OCI-LY7 (cell line): Measurements from ENCODE around the gene SPRR5.

Experiments
- EZH2phosphoT487 ChIP-seq: fragments of 200-600 bp; sonication (generic); IDR thresholded peaks from 2 replicates; pipeline ENCODE4 v1.6.1; 2018; ENCODE audit warnings: low read depth, borderline replicate concordance, mild to moderate bottlenecking, mixed run types, antibody characterized with exemption, low read length, moderate library complexity, mixed read lengths
- TF ChIP-seq, protein P1 (sequence below): fragments of 200-600 bp; sonication (generic); conservative IDR thresholded peaks from 2 replicates; pipeline ENCODE4 v1.5.1; 2014; ENCODE audit warnings: mild to moderate bottlenecking, antibody characterized with exemption, low read length, moderate library complexity, mixed read lengths

DNA sequence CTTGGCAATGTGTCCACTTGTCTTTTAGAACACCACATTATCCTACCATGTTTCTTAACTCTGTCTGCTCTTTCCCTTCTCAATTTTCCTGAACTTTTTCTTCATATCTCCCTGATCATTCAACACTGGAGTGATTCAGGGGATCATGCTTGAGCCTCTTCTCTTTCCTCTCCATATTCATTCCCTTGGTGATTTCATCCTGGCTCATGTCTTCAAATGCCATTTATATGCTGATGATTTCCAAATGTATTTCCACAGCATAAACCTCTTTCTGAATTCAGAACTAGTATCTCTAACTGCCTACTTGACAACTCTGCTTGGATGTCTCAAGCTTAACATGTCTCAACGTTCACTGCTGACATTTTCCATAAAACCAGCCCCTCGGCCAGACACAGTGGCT lies 47.1 kb upstream of the SPRR5 start:
- TF ChIP-seq, protein P1, sequence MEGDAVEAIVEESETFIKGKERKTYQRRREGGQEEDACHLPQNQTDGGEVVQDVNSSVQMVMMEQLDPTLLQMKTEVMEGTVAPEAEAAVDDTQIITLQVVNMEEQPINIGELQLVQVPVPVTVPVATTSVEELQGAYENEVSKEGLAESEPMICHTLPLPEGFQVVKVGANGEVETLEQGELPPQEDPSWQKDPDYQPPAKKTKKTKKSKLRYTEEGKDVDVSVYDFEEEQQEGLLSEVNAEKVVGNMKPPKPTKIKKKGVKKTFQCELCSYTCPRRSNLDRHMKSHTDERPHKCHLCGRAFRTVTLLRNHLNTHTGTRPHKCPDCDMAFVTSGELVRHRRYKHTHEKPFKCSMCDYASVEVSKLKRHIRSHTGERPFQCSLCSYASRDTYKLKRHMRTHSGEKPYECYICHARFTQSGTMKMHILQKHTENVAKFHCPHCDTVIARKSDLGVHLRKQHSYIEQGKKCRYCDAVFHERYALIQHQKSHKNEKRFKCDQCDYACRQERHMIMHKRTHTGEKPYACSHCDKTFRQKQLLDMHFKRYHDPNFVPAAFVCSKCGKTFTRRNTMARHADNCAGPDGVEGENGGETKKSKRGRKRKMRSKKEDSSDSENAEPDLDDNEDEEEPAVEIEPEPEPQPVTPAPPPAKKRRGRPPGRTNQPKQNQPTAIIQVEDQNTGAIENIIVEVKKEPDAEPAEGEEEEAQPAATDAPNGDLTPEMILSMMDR: no peak
- TF ChIP-seq EZH2phosphoT487: no peak
